Left cardiac atrium (tissue), 4 donors: ENCODE data around the gene SHROOM2. TPM values are rescaled to one million over a fixed set of nuclear protein-coding genes. Genes with fewer than 3 reads are reported as not detected.
"Not testable (repeated sequence)": the region's sequence is repeated elsewhere in the genome, so short reads cannot be mapped to it uniquely, and the experiment has no call there.

Experiments
- ATAC-seq, 2 donors: fragments of 200-7000 bp; cut with Tn5 transposase; one replicate each; pipeline ENCODE4 v1.9.1; 2020; ENCODE audit warnings: mild to moderate bottlenecking in 2 of 2, moderate library complexity in 2 of 2
- DNase-seq: peaks from one replicate; pipeline ENCODE4 v3.0.0-alpha.2; 2020
- intact Hi-C, 2 donors: fragments of 100-400 bp; cut with DNase I; formaldehyde crosslinking; loops; one replicate each; pipeline versions ENCODE4 v1.14.1 to v1.15.1; 2022 to 2023
- total RNA-seq, 2 donors: library from RNA; stranded (reverse); fragmentation: NEBNext Ultra II Directional; extraction: Animal tissue kit (Norgen Biotek cat#: 25700); gene quantifications; one replicate each; pipeline ENCODE4 v1.2.1, GENCODE V29; 2021
- donor health status: DM: no; HTN: yes; CAD: no.
- donor health status: DM: no; HTN: yes; CAD: no; lungs with severe emphysema.
- donor health status: DM: yes; HTN: yes; CAD: no.
- donor health status: Dilated cardiomyopathy.

The SHROOM2 gene
- total RNA-seq, 2 donors from 2014 or later: 1.1 to 2.7 TPM

DNA sequence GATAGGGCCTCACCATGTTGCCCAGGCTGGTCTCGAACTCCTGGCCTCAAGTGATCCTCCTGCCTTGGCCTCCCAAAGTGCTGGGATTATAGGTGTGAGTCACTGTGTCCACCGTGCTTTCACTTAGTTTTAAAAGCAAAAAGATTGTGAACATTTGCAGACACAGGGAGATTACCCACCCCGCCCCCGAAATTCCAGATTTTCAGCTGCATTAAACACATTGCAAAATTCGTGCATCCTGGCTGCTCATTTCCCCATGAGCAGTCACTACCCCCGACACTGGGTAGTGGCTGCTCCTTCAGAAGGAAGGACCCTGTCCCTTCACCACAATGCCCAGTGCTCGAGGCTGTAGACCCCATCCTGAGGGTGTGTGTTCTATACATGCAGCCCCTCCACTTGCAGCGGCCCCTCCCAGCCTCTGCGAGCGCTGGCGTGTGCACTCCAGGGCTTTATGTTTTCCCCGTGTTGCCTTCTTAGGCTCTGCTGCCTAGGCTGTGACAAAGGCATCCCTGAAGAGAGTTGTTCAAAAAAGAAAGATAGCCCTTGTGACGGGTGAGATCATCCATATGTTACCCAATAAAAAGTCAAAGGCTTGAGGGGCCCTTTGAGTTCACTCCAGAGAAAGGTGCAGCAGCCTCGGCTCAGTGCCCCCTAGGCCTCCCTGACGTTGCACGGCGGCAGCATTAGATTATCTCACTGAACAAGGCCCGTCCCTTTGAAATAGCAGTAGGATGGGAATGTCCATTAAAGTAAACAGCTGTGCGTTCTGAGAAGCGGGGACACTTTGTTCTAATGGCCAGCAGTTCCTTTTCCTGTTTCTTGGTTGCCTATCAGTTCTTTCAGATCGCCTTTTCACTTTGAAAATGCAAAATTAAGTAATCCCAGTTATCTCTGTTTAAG is 71.6 kb downstream of the SHROOM2 start:
- DNase-seq (no peak), ATAC-seq (no peak)
- intact Hi-C loops: no loop called here

DNA sequence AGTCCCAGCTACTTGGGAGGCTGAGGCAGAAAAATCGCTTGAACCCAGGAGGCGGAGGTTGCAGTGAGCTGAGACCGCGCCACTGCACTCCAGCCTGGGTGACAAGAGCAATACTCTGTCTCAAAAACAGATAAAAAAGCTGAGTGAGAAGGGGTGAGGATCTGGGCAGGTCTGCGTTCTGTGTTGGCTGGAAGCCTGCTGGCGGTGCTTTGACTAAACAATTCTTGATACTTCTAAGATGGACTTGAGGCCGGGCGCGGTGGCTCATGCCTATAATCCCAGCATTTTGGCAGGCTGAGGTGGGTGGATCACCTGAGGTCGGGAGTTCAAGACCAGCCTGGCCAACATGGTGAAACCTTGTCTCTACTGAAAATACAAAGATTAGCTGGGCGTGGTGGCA is 72.5 kb downstream of the SHROOM2 start:
- intact Hi-C loops, ATAC-seq, DNase-seq: not testable (repeated sequence)

DNA sequence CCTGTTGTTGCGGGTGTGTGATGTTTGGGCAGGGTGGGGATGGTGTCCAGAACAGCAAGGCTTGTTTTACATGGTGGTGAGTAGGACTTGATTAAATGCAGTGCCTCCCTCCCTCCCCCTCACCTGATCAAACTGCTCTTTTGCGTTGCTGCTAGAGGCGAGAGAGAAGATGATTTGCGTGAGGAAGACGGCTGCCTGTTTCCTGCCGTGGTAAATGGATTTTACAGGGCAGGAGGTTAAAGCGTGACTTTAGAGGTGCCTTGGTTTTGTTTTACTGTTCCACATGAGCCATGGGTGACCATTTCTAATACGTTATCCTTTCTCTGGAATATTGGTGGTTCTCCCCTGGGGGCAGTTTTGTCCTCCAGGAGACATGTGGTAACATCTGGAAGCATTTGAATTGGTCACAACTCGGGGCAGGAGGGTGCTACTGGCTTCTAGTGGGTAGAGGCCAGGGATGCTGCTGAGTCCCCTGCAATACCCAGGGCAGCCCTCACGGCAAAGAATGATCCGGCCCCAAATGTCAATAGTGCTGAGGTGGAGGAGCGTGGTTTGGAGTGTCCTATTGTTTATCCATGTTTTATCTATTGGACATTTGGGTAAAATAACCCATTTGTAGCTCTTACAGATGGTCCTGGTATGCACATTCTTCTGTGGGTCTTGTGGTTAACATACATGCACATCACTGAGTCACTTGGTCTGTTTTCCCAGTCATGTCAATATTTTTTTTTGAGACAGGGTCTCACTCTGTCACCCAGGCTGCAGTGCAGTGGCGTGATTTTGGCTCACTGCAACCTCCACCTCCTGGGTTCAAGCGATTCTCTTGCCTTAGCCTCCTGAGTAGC is 73.7 kb downstream of the SHROOM2 start:
- ATAC-seq (no peak), DNase-seq (no peak)
- intact Hi-C loops: no loop called here

DNA sequence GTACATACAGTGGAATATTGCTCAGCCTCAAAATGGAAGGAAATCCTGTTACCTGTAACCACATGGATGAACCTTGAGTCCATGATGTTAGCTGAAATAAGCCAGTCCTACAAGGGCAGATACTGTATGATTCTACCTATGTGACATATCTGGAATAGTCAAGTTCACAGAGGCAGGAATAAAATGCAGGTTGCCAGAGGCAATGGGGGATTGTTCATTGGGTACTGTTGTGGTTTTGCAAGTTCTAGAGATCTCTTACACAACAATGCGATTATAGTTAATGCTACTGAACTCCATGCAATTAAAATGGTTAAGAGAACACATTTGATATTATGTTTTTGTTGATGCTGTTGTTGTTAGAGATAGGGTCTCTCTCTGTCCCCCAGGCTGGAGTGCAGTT is 74.6 kb downstream of the SHROOM2 start:
- intact Hi-C loops: no loop called here
- no peak for DNase-seq
- no peak for ATAC-seq

DNA sequence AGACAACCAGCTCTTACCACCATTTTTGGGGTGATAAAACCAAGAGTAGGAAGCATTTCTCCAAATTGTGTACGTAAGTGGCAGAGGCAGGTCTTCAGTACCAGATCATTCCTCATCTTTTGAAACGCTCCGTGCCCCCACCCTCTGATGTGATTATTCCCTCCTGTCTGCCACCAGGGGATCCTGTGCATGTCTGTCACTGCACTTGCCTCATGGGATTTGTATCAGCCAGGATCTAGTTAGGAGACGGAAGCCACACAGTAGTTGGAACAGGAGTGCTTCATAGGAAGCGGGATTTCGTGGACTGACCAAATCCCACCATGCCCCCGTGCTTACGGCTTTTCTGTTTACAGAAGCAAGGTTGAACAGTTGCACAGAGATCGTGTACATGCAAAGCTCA is 75.5 kb downstream of the SHROOM2 start:
- intact Hi-C loops: no loop called here
- DNase-seq (no peak), ATAC-seq (no peak)

DNA sequence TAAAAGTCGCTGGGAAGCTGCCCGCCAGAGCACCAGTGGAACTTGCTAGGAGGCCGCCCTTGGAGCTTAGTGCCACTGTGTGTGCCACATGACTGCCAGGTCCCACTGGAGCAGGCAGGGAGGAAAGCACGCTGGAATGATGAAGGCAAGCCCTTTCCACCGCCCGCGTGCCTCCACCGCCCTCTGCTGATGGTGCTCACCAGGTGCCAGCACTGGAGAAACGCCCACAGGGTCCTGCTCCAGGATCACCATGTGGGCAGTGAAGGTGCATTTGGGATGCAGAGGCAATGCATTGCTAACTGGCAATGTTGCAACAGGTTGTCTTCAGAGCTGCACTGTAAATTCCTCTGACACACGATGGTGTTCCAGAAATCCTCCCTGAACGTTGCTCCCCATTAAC is 76.3 kb downstream of the SHROOM2 start:
- DNase-seq: no peak
- intact Hi-C loops: no loop called here
- ATAC-seq: no peak

DNA sequence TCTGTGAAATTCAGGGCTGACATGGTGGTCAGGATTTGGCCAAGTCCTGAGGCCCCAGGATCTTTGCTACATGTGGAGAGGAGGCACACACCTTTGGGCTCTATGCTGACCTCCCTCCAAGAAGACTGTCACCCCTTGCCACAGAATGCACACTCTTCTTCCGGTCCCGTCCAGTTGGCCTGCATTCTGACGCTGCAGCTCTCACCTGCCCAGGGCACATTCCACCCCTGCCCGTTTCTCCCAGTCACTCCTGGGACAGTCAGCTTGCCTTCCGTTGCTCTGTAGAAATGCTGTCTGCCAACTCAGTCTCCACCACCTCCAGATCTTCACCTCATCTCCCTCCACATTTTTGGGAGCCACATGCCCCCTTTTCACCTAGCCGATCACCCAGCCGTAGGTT is 76.7 kb downstream of the SHROOM2 start:
- intact Hi-C loops: no loop called here
- DNase-seq: no peak
- no peak for ATAC-seq

DNA sequence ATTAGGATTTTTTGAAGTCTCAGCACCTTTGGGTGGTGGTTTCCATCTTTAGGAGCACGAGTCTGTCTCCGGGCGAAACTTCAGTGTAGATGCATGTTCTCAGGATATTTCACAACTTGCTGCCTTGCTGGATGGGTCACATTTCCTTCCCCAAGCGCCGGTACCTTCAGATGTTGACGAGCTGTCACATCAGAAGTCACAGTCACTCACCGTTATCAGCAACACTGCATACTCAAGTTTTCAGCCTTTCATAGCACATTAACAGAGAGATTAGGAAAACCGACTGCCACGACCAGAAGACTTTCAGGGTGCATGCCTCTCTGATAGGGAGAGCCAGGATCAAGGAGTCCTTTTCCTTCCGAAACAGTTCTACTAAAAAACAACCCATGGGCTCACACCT is 77.8 kb downstream of the SHROOM2 start:
- no peak for DNase-seq
- ATAC-seq: no peak
- intact Hi-C loops: no loop called here

DNA sequence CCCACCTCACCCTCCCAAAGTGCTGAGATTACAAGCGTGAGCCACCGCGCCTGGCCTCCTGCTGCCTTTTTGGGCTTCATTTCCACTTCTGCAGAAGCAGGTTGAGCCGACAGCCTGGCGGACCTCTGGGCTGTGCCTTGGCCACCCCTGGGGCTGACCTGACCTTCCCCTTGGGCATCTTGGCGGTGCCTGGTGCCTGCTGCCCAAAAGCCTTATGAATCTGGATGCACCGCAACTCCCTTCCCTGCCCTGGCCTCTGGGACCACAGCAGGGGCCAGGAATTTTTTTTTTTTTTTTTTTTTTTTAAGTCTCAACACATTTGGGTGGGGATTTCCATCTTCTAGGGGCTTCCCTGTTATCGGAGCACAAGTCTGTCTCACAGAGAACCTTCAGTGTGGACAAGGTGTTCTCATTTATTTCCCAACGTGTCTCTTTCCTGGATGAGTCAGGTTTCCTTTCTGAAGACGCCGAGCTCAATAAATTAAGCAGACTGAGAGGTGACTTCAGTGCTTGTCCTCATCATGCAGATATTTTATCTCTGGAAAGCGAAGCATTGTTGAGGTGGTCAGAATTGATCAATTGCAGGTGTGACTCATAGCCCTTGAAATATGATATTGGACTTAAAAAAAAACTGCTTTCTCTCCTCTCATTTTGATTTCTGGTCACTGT is 79.7 kb downstream of the SHROOM2 start:
- intact Hi-C loops: no loop called here
- no peak for DNase-seq

DNA sequence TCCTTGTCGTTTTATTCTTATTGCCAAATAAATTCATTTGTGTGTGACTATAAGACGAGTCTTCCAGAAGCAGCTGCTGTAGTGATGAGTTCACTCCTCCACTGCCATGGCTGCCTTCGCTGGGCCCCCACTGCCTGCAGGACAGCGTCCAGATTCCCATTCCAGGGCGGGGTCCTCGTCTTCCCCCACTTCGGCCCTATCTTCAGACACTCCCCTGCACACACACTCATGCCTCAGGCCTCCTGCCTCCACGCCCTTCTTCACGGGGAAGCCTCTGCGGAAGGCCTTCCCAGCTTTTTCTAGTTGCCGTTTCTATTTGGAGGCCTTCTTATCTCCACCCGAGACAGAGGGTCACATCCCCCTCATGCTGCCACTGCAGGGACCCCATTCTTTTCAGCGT is 80.4 kb downstream of the SHROOM2 start:
- ATAC-seq (peak; percentile 34 to 95), DNase-seq (peak; percentile 56)
- intact Hi-C loops: no loop called here

More for the DNA sequence above, 79.7 kb downstream of the SHROOM2 start:
- peak; percentile 19 to 61 for ATAC-seq

DNA sequence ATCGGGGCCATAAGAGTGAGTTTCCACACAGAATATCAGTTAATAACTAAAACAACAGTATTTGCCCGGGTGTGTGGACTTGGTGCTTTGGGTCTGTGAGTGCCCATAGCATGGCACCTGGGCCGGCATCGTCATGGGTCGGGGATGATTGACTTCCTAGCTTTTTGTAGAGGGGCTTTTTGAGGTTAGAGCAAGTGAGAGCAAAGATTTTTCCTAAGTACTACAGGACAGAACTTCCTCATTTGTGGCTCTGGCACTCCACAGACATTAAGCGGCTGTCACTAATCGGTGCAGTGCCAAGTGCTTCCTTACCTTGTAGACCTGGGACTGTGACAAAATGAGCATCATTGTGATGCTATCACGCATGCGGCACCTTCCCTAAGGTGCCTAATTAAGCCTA is 81.0 kb downstream of the SHROOM2 start:
- DNase-seq (no peak), ATAC-seq (no peak)
- intact Hi-C loops: no loop called here

DNA sequence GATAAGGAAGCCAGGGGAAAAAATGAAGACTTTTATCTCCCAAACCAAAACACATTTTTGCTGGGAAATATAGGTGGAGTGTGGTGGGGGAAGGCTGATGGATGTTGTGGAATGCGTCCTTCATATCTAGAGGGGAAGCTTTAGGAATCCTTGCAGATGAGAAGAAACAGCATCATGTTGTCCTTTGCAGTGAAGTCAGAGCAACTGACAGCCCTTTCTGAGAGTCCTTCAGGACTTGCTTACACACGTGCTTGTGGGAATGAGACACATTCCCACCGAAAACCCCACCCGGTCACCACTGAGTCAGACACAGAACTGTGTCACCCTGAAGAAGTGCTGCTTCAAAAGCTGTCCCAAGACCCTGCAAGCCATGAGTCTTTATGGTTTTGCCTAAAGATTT is 81.5 kb downstream of the SHROOM2 start:
- no peak for ATAC-seq
- intact Hi-C loops: no loop called here
- DNase-seq: no peak

DNA sequence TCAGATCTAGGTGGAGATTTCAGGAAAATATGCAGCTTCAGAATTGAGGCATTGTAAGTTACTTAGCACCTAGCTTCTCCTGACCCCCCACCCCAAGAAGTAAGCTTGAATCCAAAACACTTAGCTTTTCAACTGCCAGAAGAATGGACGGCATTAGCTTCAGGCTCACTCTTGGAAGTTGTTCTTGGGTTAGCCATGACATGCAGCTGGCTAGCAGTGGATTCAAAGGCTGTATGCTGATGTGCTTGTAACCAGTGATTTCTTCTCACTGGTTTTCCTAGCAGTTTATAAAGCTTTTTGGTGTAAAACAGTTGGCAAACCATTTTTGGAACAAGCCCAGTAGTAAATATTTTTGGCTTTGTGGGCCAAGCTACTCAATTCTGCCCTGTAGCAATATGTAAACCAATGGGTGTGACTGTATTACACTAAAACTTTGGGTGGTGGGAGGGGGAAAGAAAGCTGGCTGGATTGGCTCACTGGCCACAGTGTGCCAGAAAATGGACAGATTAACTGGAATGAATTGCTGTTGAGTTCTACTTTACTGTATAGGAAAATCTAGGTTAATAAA is 85.6 kb downstream of the SHROOM2 start:
- intact Hi-C loops: loop anchor here in 1 of 2 donors (10.0 kb wide), 1 partner anchor 253 kb away; no protein-coding TSS in a partner anchor
- ATAC-seq (peak in 1 of 2 donors; percentile 32), DNase-seq (no peak)

DNA sequence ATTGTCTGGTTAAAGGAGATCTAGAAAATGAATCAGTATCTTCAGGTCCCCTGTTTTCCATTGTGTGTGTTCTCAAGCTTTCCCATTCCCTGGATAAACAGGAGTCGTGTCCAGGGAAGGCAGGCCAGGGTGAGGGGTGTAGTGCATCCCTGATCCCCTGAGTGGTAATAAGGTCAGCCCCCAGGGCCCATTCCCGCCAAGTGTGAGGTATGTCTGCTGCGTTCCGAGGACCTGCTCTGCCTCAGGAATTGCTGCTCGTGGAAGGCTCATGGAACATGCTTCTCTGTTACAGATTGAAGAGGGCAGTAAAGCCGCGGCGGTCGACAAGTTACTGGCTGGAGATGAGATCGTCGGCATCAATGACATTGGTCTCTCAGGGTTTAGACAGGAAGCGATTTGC is 87.1 kb downstream of the SHROOM2 start:
- ATAC-seq (no peak), DNase-seq (no peak)
- intact Hi-C loops: loop anchor here in 1 of 2 donors (10.0 kb wide), 1 partner anchor 251 kb away; no protein-coding TSS in a partner anchor

DNA sequence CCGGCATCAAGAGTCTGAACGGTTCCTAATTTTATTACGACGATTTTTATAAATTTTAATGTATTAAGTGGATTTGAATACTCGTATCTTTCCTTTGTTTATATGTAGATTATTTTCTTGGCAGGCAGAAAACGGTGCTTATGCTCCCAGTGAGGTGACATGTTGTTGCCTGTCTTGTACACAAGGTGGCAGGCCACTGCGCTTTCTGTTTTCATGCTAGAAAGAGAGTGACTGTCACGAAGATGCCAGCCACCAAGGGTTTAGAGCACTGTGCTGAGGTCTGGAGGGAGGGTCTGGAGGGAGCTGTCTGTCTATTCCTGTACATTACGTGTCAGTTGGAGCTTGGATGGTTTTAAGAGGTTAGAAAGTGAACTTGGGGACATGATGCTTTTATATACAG is 87.7 kb downstream of the SHROOM2 start:
- intact Hi-C loops: loop anchor here in 1 of 2 donors (10.0 kb wide), 1 partner anchor 251 kb away; no protein-coding TSS in a partner anchor

DNA sequence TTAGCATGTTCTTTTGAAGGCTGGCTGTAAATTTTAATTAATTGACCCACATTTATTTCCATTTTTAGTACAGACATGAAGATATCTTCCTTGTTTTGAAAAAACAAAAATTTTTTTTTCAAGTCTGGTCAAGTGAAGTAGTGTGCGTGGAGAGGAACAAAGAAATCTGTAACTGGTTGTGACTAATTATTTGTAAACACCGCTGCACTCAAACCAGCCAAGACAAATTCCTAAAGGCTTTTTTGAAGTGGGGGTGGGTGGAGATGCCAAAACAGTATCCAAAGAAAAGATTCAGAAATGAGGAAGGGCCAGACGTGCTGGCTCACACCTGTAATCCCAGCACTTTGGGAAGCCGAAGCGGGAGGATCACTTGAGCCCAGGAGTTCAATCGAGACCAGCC is 88.3 kb downstream of the SHROOM2 start:
- intact Hi-C loops: loop anchor here in 1 of 2 donors (10.0 kb wide), 1 partner anchor 250 kb away; no protein-coding TSS in a partner anchor
- no peak for ATAC-seq
- DNase-seq: no peak

More for the DNA sequence above, 87.7 kb downstream of the SHROOM2 start:
- DNase-seq (peak; percentile 41), ATAC-seq (no peak)

DNA sequence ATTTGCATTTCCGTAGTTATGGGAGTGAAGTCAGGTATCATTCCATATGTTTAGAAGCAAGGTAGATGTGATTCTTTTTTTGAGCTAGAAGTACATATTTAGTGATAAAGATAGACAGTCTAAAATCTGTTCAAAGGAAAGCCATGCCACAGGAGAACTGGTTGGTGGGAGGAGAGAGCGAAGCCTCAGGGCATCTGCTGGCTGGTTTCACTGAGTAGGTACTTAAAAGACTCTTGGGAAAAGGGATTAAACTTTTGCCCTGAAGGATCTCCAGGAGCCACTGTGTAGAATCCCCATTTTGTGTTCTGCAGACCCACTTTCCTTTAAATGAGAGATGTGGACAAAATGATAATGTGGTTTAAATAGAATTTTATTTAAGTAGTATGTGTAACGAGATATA is 89.6 kb downstream of the SHROOM2 start:
- intact Hi-C loops: loop anchor here in 1 of 2 donors (10.0 kb wide), 1 partner anchor 249 kb away; no protein-coding TSS in a partner anchor
- ATAC-seq (no peak), DNase-seq (no peak)

DNA sequence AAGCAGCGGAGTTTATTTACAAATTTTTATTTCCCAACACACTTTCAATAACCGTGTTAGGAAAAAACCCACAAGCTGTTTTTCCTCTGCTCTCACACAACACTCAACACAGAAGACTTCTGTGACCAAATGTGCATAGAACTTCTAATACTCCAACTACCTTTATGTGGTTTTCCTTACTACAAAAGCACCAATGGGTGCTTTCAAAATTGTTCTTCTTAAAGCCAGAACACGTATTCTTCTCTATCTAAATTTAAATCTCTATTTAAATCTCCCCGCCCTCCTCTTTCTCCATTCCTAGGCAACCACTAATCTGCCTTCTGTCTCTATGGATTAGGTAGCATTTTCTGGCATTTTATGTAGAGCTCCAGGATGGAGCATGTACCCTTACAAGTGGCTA is 90.0 kb downstream of the SHROOM2 start:
- no peak for ATAC-seq
- intact Hi-C loops: loop anchor here in 1 of 2 donors (10.0 kb wide), 1 partner anchor 249 kb away; no protein-coding TSS in a partner anchor

More for the DNA sequence above, 90.0 kb downstream of the SHROOM2 start:
- DNase-seq: no peak
